HCT116 (cell line): Measurements from ENCODE around the gene TANGO6. TPM values are rescaled to one million over a fixed set of nuclear protein-coding genes. Genes with fewer than 3 reads are reported as not detected.

Experiments
- ATAC-seq: fragments of 200-7000 bp; cut with Tn5 transposase; 2 replicates; pipeline ENCODE4 v1.9.1; 2020; ENCODE audit warnings: mild to moderate bottlenecking, moderate library complexity
- BruUV-seq: library from RNA; stranded (reverse); fragments of 400-500 nt; replicated peaks from 2 replicates; lab custom pipeline; 2021; lab: Mats Ljungman, UMichigan
- CTCF ChIA-PET: fragments of 300-600 bp; sonication (Branson Sonifier 250); formaldehyde crosslinking; loops from one replicate; lab custom pipeline; 2021; ENCODE audit warnings: antibody characterized with exemption; lab: Charles Lee
- POLR2A ChIA-PET: fragments of 300-600, 350-600 bp; sonication (Branson Sonifier 250); formaldehyde crosslinking; loops from one replicate; lab custom pipeline; 2021; ENCODE audit warnings: antibody characterized with exemption; lab: Charles Lee
- RAD21 ChIA-PET, 2 experiments: fragments of 300-600 bp; sonication (Branson Sonifier 250); formaldehyde crosslinking; loops; one replicate each; lab custom pipeline; 2023; ENCODE audit warnings: low total read pairs in 2 of 2; ENCODE audit not compliant: uncharacterized antibody in 2 of 2, unreplicated experiment in 2 of 2, low non-redundant PET in 1 of 2; lab: Charles Lee
- DNase-seq: peaks from one replicate; pipeline ENCODE4 v3.0.0-alpha.2; 2010; ENCODE audit warnings: low read depth, low spot score
- H2AFZ ChIP-seq: fragments of 200-600 bp; shearing (Covaris generic), sonication (generic); 2 replicates; pipeline ENCODE4 v1.6.1; 2017; ENCODE audit warnings: low read depth, mixed run types, mixed read lengths, antibody characterized with exemption, low read length; ENCODE audit not compliant: poor library complexity, severe bottlenecking
- H3K27ac ChIP-seq: 2 replicates; pipeline ENCODE4 v1.5.1; 2012; ENCODE audit warnings: low read depth, low read length
- H3K27me3 ChIP-seq: fragments of 200-600 bp; sonication (generic); 2 replicates; pipeline ENCODE4 v1.6.1; 2016; ENCODE audit warnings: mixed run types, low read length, mixed read lengths; ENCODE audit not compliant: insufficient read depth
- H3K36me3 ChIP-seq, 2 experiments: fragments of 200-500 bp in 1 of 2; fragments of 200-600 bp in 1 of 2; sonication (Bioruptor generic) in 1 of 2; sonication (generic) in 1 of 2; 2 replicates each; pipeline versions ENCODE4 v1.5.1 to v1.6.1; 2014 to 2016; ENCODE audit warnings: low read length in 2 of 2, inconsistent platforms in 1 of 2, mixed read lengths in 1 of 2, mixed run types in 1 of 2; ENCODE audit not compliant: insufficient read depth in 2 of 2, control insufficient read depth in 1 of 2
- H3K4me1 ChIP-seq, 2 experiments: fragments of 200-600 bp in 1 of 2; sonication (generic) in 1 of 2; 2 replicates each; pipeline versions ENCODE4 v1.5.1 to v1.6.1; 2012 to 2017; ENCODE audit warnings: low read length in 2 of 2, inconsistent platforms in 1 of 2, mild to moderate bottlenecking in 1 of 2, mixed read lengths in 1 of 2, mixed run types in 1 of 2, moderate library complexity in 1 of 2; ENCODE audit not compliant: insufficient read depth in 2 of 2, control insufficient read depth in 1 of 2
- H3K4me2 ChIP-seq: fragments of 200-600 bp; sonication (generic); 2 replicates; pipeline ENCODE4 v1.6.1; 2017; ENCODE audit warnings: mixed run types, low read length, mixed read lengths
- H3K4me3 ChIP-seq, 2 experiments: fragments of 200-600 bp in 1 of 2; sonication (generic) in 1 of 2; replicated peaks in 1 of 2; 2 replicates each; pipeline ENCODE4 v1.5.1; 2011 to 2016; ENCODE audit warnings: low read length in 2 of 2, control low read depth in 1 of 2, low read depth in 1 of 2, mild to moderate bottlenecking in 1 of 2, mixed read lengths in 1 of 2, mixed run types in 1 of 2
- H3K79me2 ChIP-seq: fragments of 200-600 bp; sonication (generic); 2 replicates; pipeline ENCODE4 v1.6.1; 2017; ENCODE audit warnings: mild to moderate bottlenecking, mixed run types, low read length, moderate library complexity, mixed read lengths; ENCODE audit not compliant: insufficient read depth
- H3K9ac ChIP-seq: fragments of 200-600 bp; sonication (generic); 2 replicates; pipeline ENCODE4 v1.6.1; 2016; ENCODE audit warnings: low read length, mixed read lengths
- H3K9me2 ChIP-seq: fragments of 200-600 bp; sonication (generic), shearing (Covaris generic); 2 replicates; pipeline ENCODE4 v1.6.1; 2017; ENCODE audit warnings: mixed run types, mild to moderate bottlenecking, moderate library complexity; ENCODE audit not compliant: insufficient read depth
- H3K9me3 ChIP-seq, 2 experiments: fragments of 200-500 bp in 1 of 2; fragments of 200-600 bp in 1 of 2; sonication (Bioruptor generic) in 1 of 2; sonication (generic) in 1 of 2; 2 replicates each; pipeline ENCODE4 v1.6.1; 2014 to 2017; ENCODE audit warnings: low read length in 2 of 2, mixed read lengths in 2 of 2, inconsistent platforms in 1 of 2, low read depth in 1 of 2, mild to moderate bottlenecking in 1 of 2, mixed run types in 1 of 2, moderate library complexity in 1 of 2; ENCODE audit not compliant: control insufficient read depth in 1 of 2, insufficient read depth in 1 of 2
- H4K20me1 ChIP-seq: fragments of 200-600 bp; sonication (generic), shearing (Covaris generic); 2 replicates; pipeline ENCODE4 v1.6.1; 2017; ENCODE audit warnings: mixed run types, mild to moderate bottlenecking, moderate library complexity; ENCODE audit not compliant: insufficient read depth
- ATF3 ChIP-seq: IDR thresholded peaks from 2 replicates; pipeline ENCODE4 v1.6.1; 2012
- CBX3 ChIP-seq: IDR thresholded peaks from 2 replicates; pipeline ENCODE4 v1.6.1; 2012; ENCODE audit warnings: low read depth
- CEBPB ChIP-seq: IDR thresholded peaks from 2 replicates; pipeline ENCODE4 v1.6.1; 2012; ENCODE audit warnings: low read depth
- EGR1 ChIP-seq: IDR thresholded peaks from 2 replicates; pipeline ENCODE4 v1.6.1; 2012; ENCODE audit warnings: low read depth
- EZH2 ChIP-seq: fragments of 200-600 bp; sonication (generic); IDR thresholded peaks from 2 replicates; pipeline ENCODE4 v1.6.1; 2017; ENCODE audit warnings: antibody characterized with exemption, mixed run types
- EZH2phosphoT487 ChIP-seq: fragments of 200-600 bp; IDR thresholded peaks from 2 replicates; pipeline ENCODE4 v1.6.1; 2018; ENCODE audit warnings: antibody characterized with exemption, borderline replicate concordance
- FOSL1 ChIP-seq: IDR thresholded peaks from 2 replicates; pipeline ENCODE4 v1.6.1; 2012; ENCODE audit warnings: low read depth
- JUND ChIP-seq: IDR thresholded peaks from 2 replicates; pipeline ENCODE4 v1.6.1; 2012
- POLR2A ChIP-seq: IDR thresholded peaks from 2 replicates; pipeline ENCODE4 v1.7.0; 2011; ENCODE audit warnings: borderline replicate concordance; ENCODE audit not compliant: insufficient read depth, insufficient read length; ENCODE audit errors: extremely low read depth
- POLR2AphosphoS5 ChIP-seq: IDR thresholded peaks from 2 replicates; pipeline ENCODE4 v1.6.1; 2011; ENCODE audit warnings: mild to moderate bottlenecking, low read depth, low read length, moderate library complexity
- RAD21 ChIP-seq: IDR thresholded peaks from 2 replicates; pipeline ENCODE4 v1.6.1; 2012; ENCODE audit warnings: low read depth, mild to moderate bottlenecking
- SP1 ChIP-seq: IDR thresholded peaks from 2 replicates; pipeline ENCODE4 v1.6.1; 2012; ENCODE audit warnings: low read depth
- SRF ChIP-seq: IDR thresholded peaks from 2 replicates; pipeline ENCODE4 v1.6.1; 2012; ENCODE audit warnings: low read depth
- TCF7L2 ChIP-seq: IDR thresholded peaks from 2 replicates; pipeline ENCODE4 v1.7.0; 2011; ENCODE audit warnings: borderline replicate concordance, inconsistent platforms; ENCODE audit not compliant: insufficient read depth, insufficient read length; ENCODE audit errors: extremely low read depth
- YY1 ChIP-seq: IDR thresholded peaks from 2 replicates; pipeline ENCODE4 v1.6.1; 2011; ENCODE audit warnings: low read length, low read depth, moderate library complexity, mild to moderate bottlenecking; ENCODE audit not compliant: insufficient replicate concordance; ENCODE audit errors: extremely low read depth
- intact Hi-C: fragments of 100-400 bp; cut with micrococcal nuclease; formaldehyde crosslinking; loops from 2 replicates; pipeline ENCODE4 v1.10.0; 2022
- total RNA-seq: library from RNA; stranded (reverse); gene quantifications from one replicate; pipeline ENCODE4 v1.2.1, GENCODE V29; 2021; ENCODE audit not compliant: unreplicated experiment
- TF ChIP-seq, protein P1 (sequence below): IDR thresholded peaks from 2 replicates; pipeline ENCODE4 v1.6.1; 2011; ENCODE audit warnings: mild to moderate bottlenecking, low read length, moderate library complexity; ENCODE audit not compliant: insufficient replicate concordance; ENCODE audit errors: extremely low read depth
- TF ChIP-seq, protein P2 (sequence below): IDR thresholded peaks from 2 replicates; pipeline ENCODE4 v1.6.1; 2012; ENCODE audit warnings: low read depth

Gene TANGO6
- total RNA-seq, 1 experiment from 2014 or later = 16.4 TPM

DNA sequence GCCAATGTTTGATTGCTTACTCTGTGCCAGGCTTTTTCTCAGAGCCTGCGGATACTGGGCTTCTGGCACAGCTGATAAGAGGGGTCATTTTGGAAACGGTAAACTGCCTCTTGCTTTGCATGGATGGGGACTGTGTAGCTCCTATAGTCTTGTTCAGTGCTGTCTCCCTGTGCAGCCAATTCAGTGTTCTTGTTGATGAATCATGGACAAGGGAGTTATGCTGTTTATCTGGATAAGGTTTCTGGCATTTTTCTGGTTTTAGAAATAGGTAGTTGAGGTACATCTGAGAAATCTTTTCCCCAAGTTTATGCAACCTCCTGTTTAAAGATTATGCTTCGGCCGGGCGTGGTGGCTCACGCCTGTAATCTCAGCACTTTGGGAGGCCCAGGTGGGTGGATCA, 16.7 kb upstream of the TANGO6 start:
- Histone ChIP-seq H3K27ac (no peak overlapping the region), H3K9me2 (no peaks in the 10 kb centered on the region), H3K4me3 (no peak overlapping the region), H2AFZ (no peak overlapping the region), H4K20me1 (no peaks in the 10 kb centered on the region), H3K4me2 (no peak overlapping the region), H3K36me3 (peaks cover 27 to 34% of the 10 kb centered on the region in 2 experiments), H3K27me3 (no peaks in the 10 kb centered on the region), H3K4me1 (no peaks in the 10 kb centered on the region; a peak in 1 of 4 replicates), H3K79me2 (no peaks in the 10 kb centered on the region), H3K9me3 (no peaks in the 10 kb centered on the region), H3K9ac (no peak overlapping the region)
- no TSS peak for BruUV-seq
- TF ChIP-seq ATF3 = no peak
- no peak for TF ChIP-seq EZH2
- no peak for TF ChIP-seq EZH2phosphoT487
- TF ChIP-seq JUND = no peak
- TF ChIP-seq, protein P1, sequence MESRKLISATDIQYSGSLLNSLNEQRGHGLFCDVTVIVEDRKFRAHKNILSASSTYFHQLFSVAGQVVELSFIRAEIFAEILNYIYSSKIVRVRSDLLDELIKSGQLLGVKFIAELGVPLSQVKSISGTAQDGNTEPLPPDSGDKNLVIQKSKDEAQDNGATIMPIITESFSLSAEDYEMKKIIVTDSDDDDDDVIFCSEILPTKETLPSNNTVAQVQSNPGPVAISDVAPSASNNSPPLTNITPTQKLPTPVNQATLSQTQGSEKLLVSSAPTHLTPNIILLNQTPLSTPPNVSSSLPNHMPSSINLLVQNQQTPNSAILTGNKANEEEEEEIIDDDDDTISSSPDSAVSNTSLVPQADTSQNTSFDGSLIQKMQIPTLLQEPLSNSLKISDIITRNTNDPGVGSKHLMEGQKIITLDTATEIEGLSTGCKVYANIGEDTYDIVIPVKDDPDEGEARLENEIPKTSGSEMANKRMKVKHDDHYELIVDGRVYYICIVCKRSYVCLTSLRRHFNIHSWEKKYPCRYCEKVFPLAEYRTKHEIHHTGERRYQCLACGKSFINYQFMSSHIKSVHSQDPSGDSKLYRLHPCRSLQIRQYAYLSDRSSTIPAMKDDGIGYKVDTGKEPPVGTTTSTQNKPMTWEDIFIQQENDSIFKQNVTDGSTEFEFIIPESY = no peak
- TF ChIP-seq FOSL1 = no peak
- TF ChIP-seq RAD21 = no peak
- no peak for TF ChIP-seq TCF7L2
- no peak for TF ChIP-seq POLR2A
- TF ChIP-seq, protein P2, sequence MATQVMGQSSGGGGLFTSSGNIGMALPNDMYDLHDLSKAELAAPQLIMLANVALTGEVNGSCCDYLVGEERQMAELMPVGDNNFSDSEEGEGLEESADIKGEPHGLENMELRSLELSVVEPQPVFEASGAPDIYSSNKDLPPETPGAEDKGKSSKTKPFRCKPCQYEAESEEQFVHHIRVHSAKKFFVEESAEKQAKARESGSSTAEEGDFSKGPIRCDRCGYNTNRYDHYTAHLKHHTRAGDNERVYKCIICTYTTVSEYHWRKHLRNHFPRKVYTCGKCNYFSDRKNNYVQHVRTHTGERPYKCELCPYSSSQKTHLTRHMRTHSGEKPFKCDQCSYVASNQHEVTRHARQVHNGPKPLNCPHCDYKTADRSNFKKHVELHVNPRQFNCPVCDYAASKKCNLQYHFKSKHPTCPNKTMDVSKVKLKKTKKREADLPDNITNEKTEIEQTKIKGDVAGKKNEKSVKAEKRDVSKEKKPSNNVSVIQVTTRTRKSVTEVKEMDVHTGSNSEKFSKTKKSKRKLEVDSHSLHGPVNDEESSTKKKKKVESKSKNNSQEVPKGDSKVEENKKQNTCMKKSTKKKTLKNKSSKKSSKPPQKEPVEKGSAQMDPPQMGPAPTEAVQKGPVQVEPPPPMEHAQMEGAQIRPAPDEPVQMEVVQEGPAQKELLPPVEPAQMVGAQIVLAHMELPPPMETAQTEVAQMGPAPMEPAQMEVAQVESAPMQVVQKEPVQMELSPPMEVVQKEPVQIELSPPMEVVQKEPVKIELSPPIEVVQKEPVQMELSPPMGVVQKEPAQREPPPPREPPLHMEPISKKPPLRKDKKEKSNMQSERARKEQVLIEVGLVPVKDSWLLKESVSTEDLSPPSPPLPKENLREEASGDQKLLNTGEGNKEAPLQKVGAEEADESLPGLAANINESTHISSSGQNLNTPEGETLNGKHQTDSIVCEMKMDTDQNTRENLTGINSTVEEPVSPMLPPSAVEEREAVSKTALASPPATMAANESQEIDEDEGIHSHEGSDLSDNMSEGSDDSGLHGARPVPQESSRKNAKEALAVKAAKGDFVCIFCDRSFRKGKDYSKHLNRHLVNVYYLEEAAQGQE = no peak
- no peak for TF ChIP-seq EGR1
- no peak for TF ChIP-seq YY1
- TF ChIP-seq SP1 = no peak
- no peak for TF ChIP-seq CBX3
- no peak for TF ChIP-seq POLR2AphosphoS5
- no peak for TF ChIP-seq CEBPB
- no peak for TF ChIP-seq SRF
- DNase-seq (no peak), ATAC-seq (no peak)
- ChIA-PET RAD21 (no interaction called here), POLR2A (no interaction called here), CTCF (no interaction called here)
- intact Hi-C loops = no loop called here
